ENCODE data around the gene TMCC2.

Gene TMCC2

DNA sequence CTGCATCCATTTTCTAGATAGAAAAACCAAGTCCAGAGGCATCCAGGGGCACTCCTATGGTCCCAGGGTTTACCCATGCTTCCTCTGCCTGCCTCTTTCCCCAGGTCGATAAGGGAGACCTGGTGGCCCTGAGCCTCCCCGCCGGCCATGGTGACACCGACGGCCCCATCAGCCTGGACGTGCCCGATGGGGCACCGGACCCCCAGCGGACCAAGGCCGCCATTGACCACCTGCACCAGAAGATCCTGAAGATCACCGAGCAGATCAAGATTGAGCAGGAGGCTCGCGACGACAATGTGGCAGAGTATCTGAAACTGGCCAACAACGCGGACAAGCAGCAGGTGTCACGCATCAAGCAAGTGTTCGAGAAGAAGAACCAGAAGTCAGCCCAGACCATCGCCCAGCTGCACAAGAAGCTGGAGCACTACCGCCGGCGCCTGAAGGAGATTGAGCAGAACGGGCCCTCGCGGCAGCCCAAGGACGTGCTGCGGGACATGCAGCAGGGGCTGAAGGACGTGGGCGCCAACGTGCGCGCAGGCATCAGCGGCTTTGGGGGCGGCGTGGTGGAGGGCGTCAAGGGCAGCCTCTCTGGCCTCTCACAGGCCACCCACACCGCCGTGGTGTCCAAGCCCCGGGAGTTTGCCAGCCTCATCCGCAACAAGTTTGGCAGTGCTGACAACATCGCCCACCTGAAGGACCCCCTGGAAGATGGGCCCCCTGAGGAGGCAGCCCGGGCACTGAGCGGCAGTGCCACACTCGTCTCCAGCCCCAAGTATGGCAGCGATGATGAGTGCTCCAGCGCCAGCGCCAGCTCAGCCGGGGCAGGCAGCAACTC lies 41.3 kb downstream of the TMCC2 start:
- DNase-seq (ENCODE audit: low read depth, low spot score), result no peak
- CTCF ChIA-PET, result interaction anchor here (2.0 to 37.7 kb wide), 4 partner anchors 8 to 280 kb away, joined by 10 to 2093 read pairs (median 160); partner anchors contain the start of gene NUAK2
- POLR2A ChIA-PET, result no interaction called here
- no peak overlapping the region for H3K4me3 ChIP-seq (ENCODE audit: low read depth, low read length)
- TF ChIP-seq CTCF (IDR thresholded peaks at IDR 0.05; ENCODE audit: insufficient read depth, low read length, missing control alignments), result no peak

DNA sequence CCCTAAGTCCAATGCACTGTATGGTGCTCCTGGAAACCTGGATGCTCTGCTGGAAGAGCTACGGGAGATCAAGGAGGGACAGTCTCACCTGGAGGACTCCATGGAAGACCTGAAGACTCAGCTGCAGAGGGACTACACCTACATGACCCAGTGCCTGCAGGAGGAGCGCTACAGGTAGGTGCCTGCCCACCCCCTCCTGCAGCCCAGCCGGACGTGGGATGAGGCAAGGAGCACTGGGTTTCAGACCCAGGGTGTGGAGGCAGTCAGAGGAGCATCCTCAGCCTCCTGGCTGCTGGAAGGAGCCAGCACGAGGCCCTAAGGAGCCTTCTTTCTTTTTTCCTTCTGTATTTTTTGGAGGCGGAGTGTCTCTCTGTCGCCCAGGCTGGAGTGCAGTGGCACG lies 42.0 kb downstream of the TMCC2 start:
- TF ChIP-seq CTCF (IDR thresholded peaks at IDR 0.05; ENCODE audit: insufficient read depth, low read length, missing control alignments), result no peak
- POLR2A ChIA-PET, result interaction anchor here (1.8 kb wide), 1 partner anchor 55 kb away, joined by 10 read pairs; no protein-coding TSS in a partner anchor
- no peak for DNase-seq (ENCODE audit: low read depth, low spot score)
- H3K4me3 ChIP-seq (ENCODE audit: low read depth, low read length), result no peak overlapping the region
- CTCF ChIA-PET, result interaction anchor here (1.0 to 37.7 kb wide), 9 partner anchors 9 to 280 kb away, joined by 3 to 2093 read pairs (median 47); partner anchors contain the start of gene NUAK2

- TF ChIP-seq CTCF (IDR thresholded peaks at IDR 0.05; ENCODE audit: insufficient read depth, low read length, missing control alignments), result no peak
- CTCF ChIA-PET, result interaction anchor here (1.0 to 37.7 kb wide), 11 partner anchors 10 to 281 kb away, joined by 3 to 2093 read pairs (median 14); partner anchors contain the start of gene NUAK2
- POLR2A ChIA-PET, result interaction anchor here (1.2 to 1.8 kb wide), 2 partner anchors 44 to 55 kb away, joined by 5 to 10 read pairs; no protein-coding TSS in a partner anchor
- no peak for DNase-seq (ENCODE audit: low read depth, low spot score)
- H3K4me3 ChIP-seq (ENCODE audit: low read depth, low read length), result no peak overlapping the region
Measured at GRCh38 chr1:205270271-205270670, 42.5 kb downstream of the TMCC2 start.

DNA sequence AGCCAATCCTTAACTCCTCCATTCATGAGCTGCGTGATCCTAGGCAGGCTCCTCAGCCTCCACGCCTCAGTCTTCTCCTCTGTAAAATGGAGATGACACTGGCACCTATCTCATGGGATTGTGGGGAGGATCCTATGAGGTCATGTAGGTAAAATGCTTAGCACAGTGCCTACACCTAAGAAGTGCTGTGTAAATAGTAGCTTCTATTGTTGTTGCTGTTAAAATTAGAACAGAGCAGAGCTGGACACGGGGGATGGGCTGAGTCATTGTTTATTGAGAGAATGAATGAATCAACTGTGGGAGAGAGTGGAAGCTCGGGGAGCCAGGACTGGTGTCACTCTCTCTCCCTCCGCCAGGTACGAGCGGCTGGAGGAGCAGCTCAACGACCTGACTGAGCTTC lies 43.0 kb downstream of the TMCC2 start:
- ChIA-PET POLR2A (interaction anchor here (0.6 to 3.3 kb wide), 4 partner anchors 15 to 54 kb away, joined by 5 to 15 read pairs (median 8); partner anchors contain the start of gene NUAK2), CTCF (interaction anchor here (0.6 to 37.7 kb wide), 17 partner anchors 10 to 281 kb away, joined by 3 to 2093 read pairs (median 9); partner anchors contain the start of gene NUAK2)
- no peak overlapping the region for H3K4me3 ChIP-seq (ENCODE audit: low read depth, low read length)
- TF ChIP-seq CTCF (IDR thresholded peaks at IDR 0.05; ENCODE audit: insufficient read depth, low read length, missing control alignments), result no peak
- no peak for DNase-seq (ENCODE audit: low read depth, low spot score)

DNA sequence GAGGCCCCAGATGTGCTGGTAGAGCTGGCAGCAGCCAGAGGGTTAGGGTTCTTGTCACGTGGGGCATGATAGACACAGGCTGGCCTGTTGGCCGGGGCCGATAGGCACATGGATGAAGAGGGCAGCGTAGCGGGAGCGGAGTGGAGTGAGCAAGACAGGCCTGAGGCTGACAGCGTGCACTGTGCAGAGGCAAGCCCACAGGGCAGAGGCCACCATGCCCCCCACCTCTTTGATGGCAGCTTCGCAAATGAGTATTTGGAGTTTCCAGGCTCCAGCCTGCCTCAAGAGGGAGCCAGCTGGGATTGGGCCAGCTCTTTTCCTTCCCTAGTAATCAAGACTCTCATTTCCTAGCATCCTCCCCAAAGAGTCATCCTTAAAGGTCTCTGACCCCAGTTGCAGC lies 43.5 kb downstream of the TMCC2 start:
- TF ChIP-seq CTCF (IDR thresholded peaks at IDR 0.05; ENCODE audit: insufficient read depth, low read length, missing control alignments), result peak; percentile 16
- POLR2A ChIA-PET, result interaction anchor here (0.6 to 3.3 kb wide), 5 partner anchors 14 to 54 kb away, joined by 3 to 15 read pairs (median 5); partner anchors contain the start of gene NUAK2
- no peak overlapping the region for H3K4me3 ChIP-seq (ENCODE audit: low read depth, low read length)
- DNase-seq (ENCODE audit: low read depth, low spot score), result no peak
- CTCF ChIA-PET, result interaction anchor here (0.6 to 37.7 kb wide), 18 partner anchors 11 to 282 kb away, joined by 3 to 2093 read pairs (median 10); partner anchors contain the start of gene NUAK2

DNA sequence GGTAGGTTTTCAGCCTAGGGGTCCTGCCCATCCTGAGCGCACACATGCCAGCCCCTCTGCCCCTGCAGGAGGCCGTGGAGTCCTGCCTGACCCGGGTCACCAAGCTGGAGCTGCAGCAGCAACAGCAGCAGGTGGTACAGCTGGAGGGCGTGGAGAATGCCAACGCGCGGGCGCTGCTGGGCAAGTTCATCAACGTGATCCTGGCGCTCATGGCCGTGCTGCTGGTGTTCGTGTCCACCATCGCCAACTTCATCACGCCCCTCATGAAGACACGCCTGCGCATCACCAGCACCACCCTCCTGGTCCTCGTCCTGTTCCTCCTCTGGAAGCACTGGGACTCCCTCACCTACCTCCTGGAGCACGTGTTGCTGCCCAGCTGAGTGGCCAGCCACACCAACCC lies 44.0 kb downstream of the TMCC2 start:
- CTCF ChIA-PET, result interaction anchor here (0.7 to 37.7 kb wide), 18 partner anchors 11 to 266 kb away, joined by 3 to 2093 read pairs (median 5); partner anchors contain the start of gene NUAK2
- DNase-seq (ENCODE audit: low read depth, low spot score), result no peak
- POLR2A ChIA-PET, result interaction anchor here (0.7 to 3.3 kb wide), 2 partner anchors 27 to 50 kb away, joined by 3 to 15 read pairs; partner anchors contain the start of gene NUAK2
- no peak for TF ChIP-seq CTCF (IDR thresholded peaks at IDR 0.05; ENCODE audit: insufficient read depth, low read length, missing control alignments)
- H3K4me3 ChIP-seq (ENCODE audit: low read depth, low read length), result no peak overlapping the region
